Activated CD8-positive, alpha-beta memory T cell treated with anti-CD3 and anti-CD28 coated beads for 1 hour (primary cell): Measurements from ENCODE around the gene CAMKMT.

Source experiments
- DNase-seq, 2 donors: peaks; one replicate each; pipeline ENCODE4 v3.0.0-alpha.2; 2020; ENCODE audit warnings: low read depth in 1 of 2; ENCODE audit errors: extremely low read depth in 1 of 2

CAMKMT gene

DNA sequence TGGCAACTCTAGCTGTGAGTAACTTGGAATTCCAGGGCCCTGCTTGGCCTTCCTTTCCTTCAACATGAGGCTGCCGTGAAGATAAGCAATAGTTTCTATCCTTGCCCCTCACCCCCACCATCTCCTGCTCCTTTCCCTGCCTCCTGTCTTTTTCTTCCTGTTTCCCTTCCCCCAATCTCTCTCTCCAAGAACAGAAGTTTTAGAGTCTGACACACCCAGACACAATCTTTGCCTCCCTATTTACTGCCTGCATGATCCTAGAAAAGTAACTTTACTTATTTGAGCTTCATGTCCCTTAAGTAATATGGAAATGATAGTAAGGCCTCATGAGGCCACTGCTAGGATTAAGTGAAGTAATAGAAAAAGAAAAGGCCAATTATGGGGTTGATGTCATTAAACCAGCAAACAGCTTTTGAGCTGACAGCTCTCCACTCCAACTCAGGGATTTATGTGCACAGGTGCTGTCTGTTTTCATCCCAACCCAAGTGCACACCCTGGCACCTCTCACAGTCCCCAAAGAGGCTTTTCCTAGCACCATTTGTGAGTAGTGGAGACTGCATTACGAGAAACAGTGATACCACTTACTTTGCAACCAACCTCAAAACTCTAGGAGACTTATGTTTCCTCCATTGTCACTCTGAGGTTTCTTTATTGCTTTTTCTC is 456.1 kb downstream of the CAMKMT start:
- no peak for DNase-seq

GRCh38 chr2:44819061-44819460 is 457.3 kb downstream of the CAMKMT start:
- DNase-seq, result no peak

DNA sequence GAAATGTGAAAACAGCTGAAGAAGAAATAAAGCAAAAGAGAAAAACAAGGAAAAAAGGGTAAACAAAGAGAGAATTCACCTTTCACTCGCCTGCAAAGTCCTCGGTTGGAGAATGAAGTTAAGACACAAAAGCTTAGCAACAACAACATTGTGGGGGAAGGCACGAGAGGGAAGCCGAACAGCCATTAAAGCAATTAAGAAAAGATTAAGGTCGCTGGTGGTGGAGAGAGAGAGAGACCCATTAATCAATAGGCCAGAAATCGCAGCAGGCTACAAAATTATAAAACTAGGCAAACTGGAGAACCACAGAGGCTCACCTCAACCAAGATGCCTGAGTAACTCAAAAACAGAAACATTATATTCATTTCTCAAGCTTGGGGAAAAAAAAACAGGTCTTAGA is 459.8 kb downstream of the CAMKMT start:
- no peak for DNase-seq

- no peak for DNase-seq
Observed at GRCh38 chr2:44822174-44822573, 460.4 kb downstream of the CAMKMT start.
